GM15510 (cell line): ENCODE results near the gene SMIM44.

Experiments
- POLR2A ChIP-seq: IDR thresholded peaks from 3 replicates; pipeline ENCODE4 v1.6.1; 2011; ENCODE audit warnings: borderline replicate concordance; ENCODE audit not compliant: insufficient read length; ENCODE audit errors: extremely low read depth

The SMIM44 gene

DNA sequence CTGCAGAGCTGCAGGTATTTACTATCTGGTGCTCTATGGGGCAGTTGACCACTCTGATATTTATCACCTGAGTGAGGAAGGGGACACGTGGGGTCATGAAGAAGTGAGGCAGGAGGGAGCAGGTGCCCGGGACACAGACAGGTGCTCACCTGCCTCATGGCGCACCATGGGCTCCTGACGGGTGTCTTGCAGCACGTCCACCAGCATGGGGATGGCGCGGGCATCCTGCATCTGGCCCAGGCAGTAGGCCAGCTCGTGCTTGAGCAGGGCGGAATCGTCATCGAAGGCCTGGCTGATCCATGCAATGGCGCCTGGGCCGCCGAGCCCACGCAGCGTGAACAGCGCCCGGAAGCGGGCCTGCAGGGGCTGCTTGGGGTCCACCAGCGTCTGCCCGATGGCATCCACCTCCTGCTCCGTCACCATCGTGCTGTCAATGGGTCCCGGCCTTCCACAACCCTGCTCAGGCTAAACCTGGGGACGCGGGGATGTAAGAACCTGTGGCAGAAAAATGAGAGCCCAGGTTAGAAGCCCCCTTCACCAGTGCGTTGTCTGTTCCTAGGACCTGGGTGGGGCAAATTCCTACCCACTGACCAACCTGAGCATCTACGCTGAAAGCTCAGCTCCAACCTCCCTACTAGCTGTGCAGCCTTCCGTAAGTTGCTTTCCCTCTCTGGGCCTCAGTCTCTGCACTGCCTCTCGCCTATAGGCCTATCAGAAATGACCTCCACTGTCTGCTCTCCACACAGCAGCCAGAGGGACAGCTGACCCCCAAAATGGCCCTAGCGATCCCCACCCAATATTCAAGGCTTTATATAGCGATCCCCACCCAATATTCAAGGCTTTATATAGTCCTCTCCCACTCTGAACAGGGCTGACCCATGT, 13.4 kb upstream of the SMIM44 start:
- TF ChIP-seq POLR2A, result no peak

- TF ChIP-seq POLR2A, result no peak
Measured at GRCh38 chr19:3494559-3494958, 11.3 kb upstream of the SMIM44 start.

GRCh38 chr19:3494051-3494450, 10.8 kb upstream of the SMIM44 start:
- no peak for TF ChIP-seq POLR2A

- TF ChIP-seq POLR2A, result no peak
Measured at GRCh38 chr19:3493651-3494050, 10.4 kb upstream of the SMIM44 start.

- TF ChIP-seq POLR2A, result no peak
Measured at GRCh38 chr19:3492919-3493318, 9.7 kb upstream of the SMIM44 start.

DNA sequence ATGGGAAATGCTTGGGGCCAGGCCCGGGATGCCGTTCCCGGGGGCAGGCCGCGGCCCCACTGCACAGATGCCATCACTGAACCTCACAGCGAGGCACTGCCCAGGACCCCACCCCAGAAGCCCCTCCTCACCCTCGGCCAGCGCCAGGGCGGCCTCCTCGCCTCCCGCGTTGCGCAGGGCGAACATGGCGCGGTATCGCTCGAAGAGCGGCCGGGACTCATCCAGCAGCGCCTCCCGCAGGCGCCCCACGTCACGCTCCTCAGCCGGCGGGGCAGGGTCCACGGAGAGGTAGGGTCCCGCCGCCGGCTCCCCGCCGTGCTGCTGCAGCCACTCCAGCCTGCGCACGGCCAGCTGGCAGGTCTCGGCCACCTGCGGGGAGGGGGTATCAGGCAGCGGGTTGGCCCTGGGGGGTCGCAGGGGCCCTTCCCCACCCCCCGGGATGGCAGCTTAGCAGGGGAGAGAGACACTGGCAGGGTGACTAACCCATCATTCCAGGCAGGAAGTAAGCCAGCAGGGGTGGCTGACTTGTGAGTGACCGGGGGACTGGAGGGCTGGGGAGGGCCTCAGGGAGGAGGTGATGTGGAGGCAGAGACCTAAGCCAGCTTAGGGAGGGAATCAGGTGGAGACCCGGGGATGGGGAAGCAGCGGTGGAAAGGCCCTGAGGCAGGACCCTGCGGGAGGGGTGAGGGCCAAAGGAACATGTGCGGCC, 9.0 kb upstream of the SMIM44 start:
- no peak for TF ChIP-seq POLR2A

- TF ChIP-seq POLR2A, result no peak
Measured at GRCh38 chr19:3491396-3492119, 8.3 kb upstream of the SMIM44 start.

DNA sequence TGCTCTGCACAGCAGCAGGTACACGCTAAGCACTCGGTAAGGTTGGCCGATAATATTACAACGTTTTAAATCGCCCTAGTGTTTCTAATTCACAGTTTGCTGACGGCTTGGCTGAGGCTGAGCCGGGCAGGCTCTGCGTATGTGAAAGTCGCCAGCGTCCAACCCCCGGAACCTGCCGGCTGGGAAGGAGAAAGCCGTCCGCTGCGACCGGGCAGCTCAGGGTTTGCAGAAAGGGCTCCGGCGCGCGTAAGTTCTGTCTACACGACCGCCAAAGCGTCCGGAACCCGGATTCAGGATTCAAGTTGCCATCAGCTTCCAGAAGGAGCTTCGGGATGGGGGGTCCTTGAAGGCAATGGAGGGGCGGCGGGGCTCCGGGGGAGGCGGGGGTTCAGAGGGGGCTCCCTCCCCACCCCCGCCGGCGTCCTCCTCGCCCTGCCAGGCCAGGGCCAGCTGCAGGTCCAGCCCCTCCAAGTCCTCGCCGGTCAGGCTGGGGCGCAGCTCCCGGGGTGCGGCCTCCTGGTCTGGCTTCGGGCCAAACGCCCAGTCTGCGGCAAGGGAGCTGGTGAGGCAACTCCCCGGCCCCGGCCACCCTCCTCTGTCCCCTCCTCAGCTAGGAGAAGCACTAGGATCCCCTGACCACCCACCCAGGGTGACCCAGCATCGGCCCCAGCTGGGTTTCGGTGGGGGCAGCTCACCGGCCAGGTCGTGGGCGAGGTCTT, 575 bp downstream of the SMIM44 start:
- TF ChIP-seq POLR2A, result no peak

GRCh38 chr19:3481241-3482090, 1.8 kb downstream of the SMIM44 start:
- TF ChIP-seq POLR2A, result no peak

GRCh38 chr19:3480383-3481091, 2.7 kb downstream of the SMIM44 start, which contains the start of gene SMIM24:
TSS of gene SMIM24 (minus strand) at chr19:3480525. CDS start at chr19:3480463, 62 bp downstream.
- TF ChIP-seq POLR2A, result no peak

DNA sequence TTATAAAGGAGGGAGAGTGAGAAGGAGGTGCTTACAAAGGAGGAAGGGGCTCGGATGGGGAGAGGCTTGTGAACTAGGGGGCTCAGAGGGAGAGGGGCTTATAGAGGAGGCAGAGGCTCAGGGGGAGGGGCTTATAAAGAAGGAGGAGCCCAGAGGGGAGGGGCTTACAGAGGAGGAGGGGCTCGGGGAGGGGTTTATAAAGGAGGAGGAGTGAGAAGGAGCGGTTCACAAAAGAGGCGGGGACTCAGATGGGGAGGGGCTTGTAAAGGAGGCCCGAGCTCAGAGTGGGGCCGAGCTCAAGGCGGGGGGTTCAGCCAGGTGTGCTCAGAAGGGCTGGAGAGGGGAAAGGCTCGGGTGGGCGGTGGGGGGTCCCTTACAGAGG, 3.4 kb downstream of the SMIM44 start:
- no peak for TF ChIP-seq POLR2A

- no peak for TF ChIP-seq POLR2A
Measured at GRCh38 chr19:3479177-3479833, 3.9 kb downstream of the SMIM44 start.
